Measurements from ENCODE around the gene MZT2B. TPM values are rescaled to one million over a fixed set of nuclear protein-coding genes. Genes with fewer than 3 reads are reported as not detected.
A peak's percentile ranks its signal among the peaks of the same experiment; 100 is the strongest.
"Not testable (repeated sequence)": the region's sequence is repeated elsewhere in the genome, so short reads cannot be mapped to it uniquely, and the experiment has no call there.

Gene MZT2B, protein sequence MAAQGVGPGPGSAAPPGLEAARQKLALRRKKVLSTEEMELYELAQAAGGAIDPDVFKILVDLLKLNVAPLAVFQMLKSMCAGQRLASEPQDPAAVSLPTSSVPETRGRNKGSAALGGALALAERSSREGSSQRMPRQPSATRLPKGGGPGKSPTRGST
- 169 and 202 TPM in 2 replicates for total RNA-seq (2014; rRNA removed; shearing (Covaris generic))
- 298 and 304 TPM in 2 replicates for polyA plus RNA-seq (2014; cell fraction: nucleus; rRNA removed)

DNA sequence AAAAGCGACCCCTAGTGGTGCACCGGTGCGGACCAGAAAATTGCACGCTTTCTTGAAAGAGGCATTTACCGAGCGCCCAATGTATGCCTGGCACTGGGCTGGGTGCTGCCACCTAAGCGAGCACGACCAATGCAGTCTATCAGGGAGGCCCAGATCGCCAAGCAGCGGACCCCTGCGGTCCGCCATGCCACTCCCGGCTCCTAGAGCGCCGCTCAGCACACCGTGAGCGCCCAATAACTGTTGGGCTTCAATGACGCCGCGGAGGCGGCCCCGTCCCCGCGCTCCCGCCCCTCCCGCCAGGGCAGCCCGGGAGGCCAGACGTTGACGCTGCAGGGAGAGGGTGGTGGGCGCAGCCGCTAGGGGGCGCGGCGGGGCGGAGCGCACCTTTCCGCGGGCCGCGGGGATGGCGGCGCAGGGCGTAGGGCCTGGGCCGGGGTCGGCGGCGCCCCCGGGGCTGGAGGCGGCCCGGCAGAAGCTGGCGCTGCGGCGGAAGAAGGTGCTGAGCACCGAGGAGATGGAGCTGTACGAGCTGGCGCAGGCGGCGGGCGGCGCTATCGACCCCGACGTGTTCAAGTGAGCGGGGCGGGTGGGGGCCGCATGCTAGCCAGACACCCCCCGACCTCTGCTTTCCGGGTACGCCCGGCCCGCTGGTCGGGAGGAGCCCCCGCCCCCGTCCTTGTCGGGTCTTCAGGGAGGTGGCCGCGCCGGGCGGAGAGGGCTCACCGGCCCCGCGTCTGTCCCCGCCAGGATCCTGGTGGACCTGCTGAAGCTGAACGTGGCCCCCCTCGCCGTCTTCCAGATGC is at the start of gene MZT2B:
TSS of gene MZT2B (plus strand) at position 383 of the 803 bp plus-strand sequence. CDS start at position 404, 21 bp downstream.
- peak; percentile 84 for DNase-seq (ENCODE audit: extremely low read depth, low read depth)

DNA sequence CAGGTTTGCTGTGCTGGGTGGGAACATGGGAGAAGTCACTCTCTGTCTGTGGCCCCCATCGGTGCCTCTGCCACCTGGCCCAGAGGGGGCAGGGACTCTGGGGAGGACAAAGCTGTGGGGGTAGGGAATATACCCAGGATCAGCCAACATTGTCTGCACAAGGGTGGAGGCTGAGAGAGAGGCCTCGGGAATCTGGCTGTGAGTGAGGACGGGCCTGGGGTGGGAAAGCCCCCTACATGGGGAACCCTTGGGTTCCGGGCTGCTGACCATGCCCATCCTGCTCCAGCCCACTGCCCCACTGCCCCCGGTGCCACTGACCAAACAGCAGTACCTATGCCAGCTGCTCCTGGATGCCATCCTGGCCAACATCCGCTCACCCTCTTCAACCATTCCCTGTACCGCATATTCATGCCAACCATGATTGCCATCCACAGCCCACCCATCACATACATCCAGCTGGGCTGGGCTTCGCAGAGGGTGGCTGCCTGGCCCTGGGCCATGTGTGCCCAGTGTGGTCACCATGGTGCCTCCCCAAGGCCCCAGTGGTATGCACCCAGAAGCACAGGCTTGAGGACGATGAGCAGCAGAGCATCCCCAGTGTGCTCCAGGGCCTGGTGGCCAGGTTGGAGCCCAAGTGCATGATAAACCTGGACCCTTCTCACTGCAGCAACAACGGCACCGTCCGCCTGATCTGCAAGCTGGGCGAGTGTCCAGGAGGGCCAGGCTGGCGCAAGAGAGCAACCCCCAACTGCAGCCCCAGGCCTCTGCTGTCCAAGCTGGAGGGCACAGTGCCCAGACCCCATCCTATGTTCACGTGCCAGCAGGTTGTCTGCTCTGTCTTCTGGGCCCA is 46.1 kb upstream of the MZT2B start:
- DNase-seq (ENCODE audit: extremely low read depth, low read depth): no peak

DNA sequence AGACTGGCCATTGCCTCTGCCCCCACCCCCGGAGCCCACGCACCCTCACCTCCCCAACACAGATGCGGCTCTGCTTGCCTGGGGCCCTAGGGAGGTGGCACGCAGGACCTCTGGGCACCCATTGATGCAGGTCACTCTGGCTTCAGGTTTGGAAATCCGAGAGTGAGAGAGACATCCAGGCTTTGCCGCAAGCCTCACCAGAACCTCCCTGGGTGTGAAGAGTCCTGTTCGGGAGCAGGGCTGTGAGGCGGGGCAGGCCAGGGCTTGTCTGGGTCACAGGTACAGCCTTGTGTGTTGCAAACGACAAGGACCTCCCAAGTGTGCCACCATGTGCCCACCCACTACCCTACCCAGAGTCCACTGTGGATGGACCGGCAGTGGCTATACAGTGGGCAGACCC is 45.5 kb upstream of the MZT2B start:
- not testable (repeated sequence) for DNase-seq (ENCODE audit: extremely low read depth, low read depth)

DNA sequence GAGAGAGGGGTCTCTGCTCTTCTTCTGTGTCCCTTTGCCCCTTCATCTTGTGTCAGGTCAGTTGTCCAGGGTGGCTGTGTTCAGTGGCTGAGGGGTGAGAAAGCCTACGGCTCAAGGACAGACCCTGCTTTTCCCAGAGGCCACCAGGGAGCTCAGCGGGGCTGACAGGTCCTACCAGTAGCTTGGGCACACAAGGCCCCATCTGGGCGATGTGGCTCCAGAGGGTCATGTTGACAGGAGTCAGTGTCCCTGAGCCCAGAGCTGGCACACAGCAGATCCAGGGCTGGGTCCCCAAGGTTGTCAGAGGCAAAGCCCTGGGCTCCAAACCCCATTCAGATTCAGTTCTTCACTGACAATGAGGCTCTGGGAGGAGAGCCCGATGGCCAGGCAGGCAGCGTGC is 44.9 kb upstream of the MZT2B start:
- not testable (repeated sequence) for DNase-seq (ENCODE audit: extremely low read depth, low read depth)

DNA sequence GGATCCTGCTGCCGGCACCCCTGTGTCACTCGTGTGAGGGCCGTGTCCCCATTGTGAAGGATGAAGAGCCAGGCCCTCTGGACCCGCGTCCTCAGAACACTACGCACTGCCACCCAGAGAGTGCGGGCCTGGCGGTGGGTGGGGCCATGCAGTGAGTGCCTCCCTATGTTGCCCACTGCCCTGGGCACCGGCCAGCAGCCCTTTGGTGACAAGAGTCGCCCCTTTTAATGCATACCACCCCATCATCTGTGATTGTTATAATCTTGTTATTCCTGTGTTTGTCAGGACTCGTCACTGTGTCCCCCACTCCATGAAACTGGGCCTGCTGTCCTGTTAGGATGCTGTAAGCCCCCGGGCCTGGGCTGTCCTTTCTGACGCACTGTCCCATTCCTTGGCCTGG is 43.7 kb upstream of the MZT2B start:
- not testable (repeated sequence) for DNase-seq (ENCODE audit: extremely low read depth, low read depth)

DNA sequence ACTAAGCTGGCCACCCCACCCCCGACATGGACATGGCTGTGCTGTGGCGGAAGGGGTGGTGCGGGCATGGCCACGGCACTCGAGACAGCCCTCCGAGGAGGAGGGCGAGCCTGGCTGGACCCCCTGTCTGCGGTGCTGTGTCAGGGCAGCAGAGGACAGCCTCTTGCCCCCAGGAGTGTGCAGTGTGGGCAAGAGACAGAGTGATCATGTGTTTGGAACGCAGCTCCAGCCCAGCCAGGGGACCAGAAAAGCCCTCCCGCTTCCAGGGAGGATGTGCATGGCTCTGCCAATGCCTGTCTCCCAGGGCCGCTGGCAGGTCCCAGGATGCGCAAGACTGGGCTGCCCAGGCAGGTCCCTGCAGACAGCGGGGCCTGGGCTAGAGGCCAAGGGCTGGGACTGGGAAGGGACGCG is 43.2 kb upstream of the MZT2B start:
- DNase-seq (ENCODE audit: extremely low read depth, low read depth): not testable (repeated sequence)

DNA sequence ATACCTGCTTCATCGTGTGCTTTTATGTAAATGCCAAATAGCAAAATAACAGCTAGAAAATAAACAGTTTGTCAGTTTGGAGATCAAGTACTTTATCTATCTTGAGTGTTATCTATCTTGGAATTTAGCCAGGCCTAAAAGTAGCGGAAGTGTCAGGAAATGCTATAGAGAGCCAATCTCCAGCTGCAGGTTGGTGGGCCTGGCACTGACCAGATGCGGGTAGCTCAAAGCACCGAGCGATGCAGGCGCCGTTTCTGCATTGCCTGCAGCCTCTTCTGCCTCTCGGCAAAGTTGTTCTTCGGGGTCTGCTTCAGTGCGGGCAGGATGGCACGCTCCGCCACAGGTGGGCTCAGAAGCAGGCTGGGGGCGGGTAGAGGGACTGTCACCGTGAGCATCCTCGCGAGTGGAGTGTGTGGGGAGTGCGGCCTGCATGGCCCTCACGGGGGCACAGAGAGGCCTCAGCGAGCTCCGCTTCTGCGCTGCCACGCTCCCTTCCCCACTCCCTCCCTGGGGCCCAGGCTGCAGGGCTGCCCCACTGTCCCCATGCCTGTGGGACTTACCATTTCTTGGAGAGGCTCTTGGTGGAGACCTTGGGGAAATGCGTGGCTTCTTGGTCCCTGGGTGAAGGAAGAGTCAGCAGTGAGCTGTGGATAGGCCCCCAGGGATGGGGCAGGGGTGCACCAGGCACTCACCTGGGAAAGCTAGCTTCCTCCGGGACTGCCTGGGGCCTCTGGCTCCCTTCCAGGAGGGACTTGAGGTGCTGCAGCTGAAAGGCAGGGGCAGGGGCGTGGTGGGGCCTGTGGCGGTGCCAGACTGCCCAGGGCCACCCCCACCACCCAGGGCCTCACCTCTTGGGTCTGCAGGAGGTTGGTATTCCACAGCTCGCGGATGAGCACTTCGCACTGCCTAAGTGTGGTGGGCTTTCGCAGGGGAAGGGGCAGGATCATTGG is 42.5 kb upstream of the MZT2B start:
- not testable (repeated sequence) for DNase-seq (ENCODE audit: extremely low read depth, low read depth)

DNA sequence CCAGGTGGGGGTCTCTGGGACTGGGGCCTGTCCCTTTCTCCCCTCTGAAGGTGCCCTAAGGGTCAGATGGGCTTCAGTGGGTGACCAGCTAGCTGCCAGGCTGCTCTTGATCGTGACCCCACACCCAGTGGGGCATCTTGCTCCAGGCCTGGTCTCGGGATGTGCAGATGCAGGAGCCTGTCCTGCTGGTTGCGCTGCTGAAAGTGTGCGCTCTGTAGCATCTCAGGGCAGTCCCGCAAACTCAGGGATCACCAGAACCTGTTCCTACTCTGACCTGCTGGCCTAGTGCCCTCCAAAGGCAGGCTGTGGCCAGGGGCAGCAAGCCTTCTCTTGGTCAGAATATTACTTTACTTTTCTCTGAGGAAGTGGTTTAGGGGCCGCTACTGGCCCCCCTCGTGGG is 41.5 kb upstream of the MZT2B start:
- not testable (repeated sequence) for DNase-seq (ENCODE audit: extremely low read depth, low read depth)

DNA sequence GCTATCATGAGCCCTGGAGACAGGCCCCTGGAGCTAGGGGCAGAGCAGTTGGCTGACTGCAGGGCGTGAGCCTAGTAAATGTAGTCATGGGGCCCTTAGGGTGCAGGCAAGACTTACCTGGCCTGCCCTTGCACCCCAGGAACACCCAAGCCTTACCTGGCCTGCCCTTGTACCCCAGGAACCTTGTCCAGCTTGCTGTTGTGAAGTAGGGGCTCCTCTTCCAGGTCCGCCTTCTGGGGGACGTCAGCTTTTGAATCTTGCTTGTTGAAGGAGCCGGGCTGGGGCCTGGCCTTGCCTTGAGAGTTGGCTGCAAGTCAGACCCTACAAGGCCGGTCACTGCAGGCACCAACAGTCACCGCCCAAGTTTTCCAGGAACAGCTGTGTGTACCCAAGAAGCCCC is 41.1 kb upstream of the MZT2B start:
- DNase-seq (ENCODE audit: extremely low read depth, low read depth): not testable (repeated sequence)

DNA sequence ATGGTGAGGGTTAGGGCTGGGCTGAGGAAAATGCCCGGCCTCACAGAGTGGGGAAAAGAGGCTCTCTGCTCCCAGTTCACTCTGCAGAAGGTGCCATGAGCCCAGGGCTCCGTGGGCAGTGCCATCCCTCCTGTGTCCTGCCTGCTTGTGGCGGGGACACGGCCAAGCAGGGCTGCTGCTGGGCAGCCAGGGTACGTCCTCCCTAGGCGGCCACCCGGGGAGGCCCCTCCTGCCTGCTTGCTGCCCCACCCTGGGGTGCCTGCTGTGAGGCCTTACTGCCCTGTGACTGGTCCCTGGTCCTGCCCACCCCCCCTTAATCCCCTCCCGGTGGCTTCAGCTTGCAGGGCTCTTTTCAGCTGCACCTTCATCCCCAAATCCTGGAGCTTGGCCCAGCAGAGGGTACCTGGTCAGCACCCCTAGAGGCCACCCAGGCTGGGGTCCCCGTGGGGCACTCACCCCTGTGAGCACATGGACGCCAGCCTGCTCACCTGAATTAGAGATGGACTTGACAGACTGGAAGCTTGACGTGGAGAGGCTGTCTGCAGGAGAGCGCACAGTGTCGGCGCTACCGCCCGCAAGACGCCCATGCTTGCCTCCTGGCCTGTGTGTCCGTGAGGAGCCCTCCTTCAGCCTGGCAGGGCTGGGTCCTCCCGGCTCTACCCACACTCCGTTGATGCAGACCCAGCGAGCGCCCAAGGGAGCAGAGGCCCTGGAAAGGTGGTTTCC is 40.3 kb upstream of the MZT2B start:
- DNase-seq (ENCODE audit: extremely low read depth, low read depth): not testable (repeated sequence)

DNA sequence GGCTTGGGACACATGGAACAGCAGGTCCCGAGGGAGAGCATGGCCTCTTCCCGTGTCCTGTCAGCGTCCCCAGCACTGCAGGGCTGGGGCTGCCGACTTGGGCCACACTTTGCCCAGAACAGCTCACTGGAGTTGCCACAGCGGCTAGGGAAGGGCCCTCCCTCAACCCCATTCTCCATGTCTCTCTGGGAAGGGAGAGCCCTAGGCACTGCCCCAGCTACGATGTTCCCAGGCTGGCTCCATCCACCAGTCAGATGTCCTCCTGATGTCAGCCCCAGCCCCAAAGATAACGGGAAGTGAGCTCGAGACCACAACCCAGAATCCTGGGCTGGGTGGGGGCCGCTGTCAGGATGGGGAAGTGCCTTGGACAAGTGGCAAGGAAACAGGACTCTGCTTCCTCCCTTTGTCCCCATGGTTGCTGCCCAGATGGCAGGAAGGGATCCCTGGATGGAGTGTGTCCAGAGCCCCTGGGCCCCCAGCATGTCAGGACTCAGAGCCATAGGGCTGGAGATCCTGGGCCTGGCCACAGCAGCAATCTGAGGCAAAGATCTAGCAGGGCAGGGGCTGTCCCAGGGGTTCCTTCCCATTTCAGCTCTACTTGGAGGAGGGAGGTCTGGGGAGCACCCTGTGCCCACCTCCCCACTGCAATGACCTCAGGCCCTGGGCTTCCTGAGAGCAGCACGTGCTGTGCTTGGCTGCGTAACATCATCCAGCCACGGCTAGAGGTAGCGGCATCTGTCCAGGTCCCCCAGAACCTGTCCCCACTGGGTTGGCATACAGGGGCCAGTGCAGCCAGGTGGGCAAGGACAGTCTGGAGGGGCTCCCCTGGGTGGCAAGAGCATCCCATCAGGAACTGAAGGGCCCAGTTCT is 39.4 kb upstream of the MZT2B start:
- not testable (repeated sequence) for DNase-seq (ENCODE audit: extremely low read depth, low read depth)

DNA sequence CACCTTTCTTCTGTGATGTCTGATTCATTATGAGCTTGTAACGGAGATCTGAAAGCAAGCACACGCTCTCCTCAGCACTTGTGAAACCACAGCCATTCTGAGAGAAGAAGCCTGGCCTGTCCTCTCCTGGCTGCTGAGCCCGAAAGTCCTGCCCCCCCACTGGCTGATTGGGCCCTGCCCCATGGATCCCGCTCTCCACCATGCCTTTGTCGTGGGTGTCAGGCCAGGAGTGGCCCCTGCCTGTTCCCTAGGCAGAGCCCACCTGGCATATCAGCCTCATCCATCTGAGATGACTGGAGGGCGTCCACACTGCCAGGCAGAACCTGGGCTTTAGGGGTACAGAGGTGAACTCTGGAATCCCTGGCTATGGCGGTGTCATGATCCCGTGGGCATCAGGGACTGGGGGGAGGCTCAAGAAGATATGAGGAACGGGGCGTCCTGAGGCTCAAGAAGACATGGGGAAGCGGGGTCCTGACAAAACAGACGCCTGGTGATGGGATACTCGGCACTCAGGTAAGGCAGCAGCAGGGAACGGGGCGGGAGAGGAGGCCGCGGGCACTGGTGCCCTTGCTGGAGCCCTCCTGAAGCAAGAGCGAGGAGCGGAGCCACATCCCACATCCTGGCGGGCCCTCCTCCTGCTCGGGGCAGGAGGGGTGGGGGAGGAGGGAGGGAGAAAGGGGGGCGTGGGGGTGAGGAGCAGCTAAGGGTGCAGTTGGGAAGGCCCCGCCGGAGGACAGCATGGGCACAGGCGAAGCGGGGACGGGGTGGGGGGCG is 38.6 kb upstream of the MZT2B start:
- not testable (repeated sequence) for DNase-seq (ENCODE audit: extremely low read depth, low read depth)

DNA sequence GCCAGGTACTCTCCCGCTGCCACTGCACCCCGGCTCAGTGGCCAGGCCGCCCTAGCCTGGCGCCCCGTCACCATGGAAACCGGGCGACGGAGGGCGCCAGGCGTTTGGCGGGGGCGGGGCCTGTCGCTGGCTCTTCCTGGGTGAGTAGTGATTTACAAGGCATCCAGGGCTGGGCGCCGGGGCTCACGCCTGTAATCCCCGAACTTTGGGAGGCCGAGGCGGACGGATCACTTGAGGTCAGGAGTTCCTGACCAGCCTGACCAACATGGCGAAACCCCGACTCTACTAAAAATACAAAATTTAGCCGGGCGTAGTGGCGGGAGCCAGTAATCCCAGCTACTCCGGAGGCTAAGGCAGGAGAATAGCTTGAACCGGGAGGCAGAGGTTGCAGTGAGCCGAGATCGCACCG is 37.1 kb upstream of the MZT2B start, which contains the start of gene CCDC74B:
TSS of gene CCDC74B (minus strand) at position 107 of the 409 bp plus-strand sequence. CDS start 116 bp downstream, outside the sequence.
- DNase-seq (ENCODE audit: extremely low read depth, low read depth): peak; percentile 38

DNA sequence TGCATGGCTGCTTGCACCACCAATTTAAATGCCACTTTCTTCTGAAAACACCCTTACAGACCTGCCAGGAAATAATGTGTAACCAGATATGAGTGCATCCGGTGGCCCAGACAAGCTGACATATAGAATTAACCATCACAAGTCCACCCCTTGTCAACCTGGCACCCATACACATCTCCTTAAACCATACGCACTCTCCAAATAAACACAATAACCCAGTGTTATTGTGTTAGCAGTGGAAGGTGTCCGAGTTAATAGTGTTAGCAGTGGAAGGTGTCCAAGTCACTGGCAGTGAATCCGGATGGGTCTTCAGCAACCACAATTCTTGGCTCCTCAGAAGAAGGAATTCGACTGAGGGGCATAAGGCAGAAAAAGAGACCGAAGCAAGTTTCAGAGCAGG is 33.5 kb upstream of the MZT2B start:
- DNase-seq (ENCODE audit: extremely low read depth, low read depth): not testable (repeated sequence)

DNA sequence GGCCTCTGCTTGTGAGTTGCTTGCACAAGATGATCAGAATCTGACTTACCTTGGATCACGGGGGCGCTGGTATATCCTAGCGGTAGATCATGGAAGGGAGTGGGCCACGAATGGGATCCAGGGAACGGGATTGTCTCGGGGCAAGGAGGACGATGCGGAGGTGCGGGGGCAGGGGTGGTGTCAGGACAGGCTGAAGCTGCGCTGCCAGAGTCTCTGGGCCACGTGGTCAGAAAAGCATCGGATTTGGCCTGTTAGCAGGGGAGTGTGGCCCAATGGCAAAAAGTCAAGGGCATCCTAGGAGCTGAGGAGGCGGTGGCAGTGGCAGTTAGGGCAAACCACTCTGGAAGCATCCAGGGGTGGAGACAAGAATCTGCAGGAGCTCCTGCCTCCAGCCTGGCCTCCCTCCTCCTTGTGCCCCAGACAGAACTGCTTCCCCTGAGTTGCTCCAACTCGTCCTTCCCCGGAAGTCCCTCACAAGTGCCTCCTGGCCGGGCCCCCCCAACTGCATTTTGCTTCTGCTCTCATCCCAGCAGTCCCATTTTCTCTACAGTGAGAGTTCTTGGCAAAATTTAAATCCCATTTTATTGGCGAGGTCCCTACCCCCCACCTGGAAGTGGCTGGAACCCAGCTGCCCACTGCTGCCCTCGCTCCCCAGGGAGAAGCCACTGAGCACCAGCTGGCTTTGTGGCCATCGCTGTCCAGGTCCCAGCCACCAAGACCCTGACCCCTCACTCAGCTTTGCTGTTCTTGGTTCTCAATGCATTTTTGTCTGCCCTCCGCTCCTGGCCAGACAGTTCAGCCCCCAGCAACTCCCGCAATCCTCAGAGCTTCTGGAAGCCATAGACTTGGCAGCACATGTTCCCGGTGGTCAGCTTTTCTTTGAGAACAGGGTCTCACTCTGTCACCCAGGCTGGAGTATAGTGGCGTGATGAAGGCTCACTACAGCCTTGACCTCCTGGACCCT is 31.6 kb upstream of the MZT2B start:
- no peak for DNase-seq (ENCODE audit: extremely low read depth, low read depth)

DNA sequence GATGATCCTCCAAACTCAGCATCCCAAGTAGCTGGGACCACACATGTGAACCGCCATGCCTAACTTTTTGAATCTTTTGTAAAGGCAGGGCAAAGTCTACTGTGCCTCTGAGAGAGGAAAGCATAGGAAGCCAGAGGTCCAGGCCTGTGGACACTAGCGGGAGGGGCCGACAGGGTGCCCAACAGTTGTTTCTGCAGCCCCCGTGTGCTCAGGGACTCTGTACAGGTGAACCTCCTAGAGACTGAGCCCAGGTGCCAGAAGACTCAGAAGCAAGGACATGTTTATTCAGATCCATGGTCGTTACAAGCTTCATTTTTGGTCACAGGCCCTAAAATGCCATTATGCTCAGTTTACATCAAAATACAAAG is 30.9 kb upstream of the MZT2B start:
- not testable (repeated sequence) for DNase-seq (ENCODE audit: extremely low read depth, low read depth)

All from NCI-H460 (cell line).